SK-N-SH (cell line): ENCODE measurements around the gene CASTOR2.
"Not testable (repeated sequence)": the region's sequence is repeated elsewhere in the genome, so short reads cannot be mapped to it uniquely, and the experiment has no call there.

ENCODE experiments used
- EZH2phosphoT487 ChIP-seq: fragments of 200-600 bp; sonication (generic); IDR thresholded peaks from 2 replicates; pipeline ENCODE4 v1.6.1; 2017; ENCODE audit warnings: low read depth, mixed run types, mild to moderate bottlenecking, antibody characterized with exemption, moderate library complexity, borderline replicate concordance
- JUND ChIP-seq: IDR thresholded peaks from 2 replicates; pipeline ENCODE4 v1.4.0; 2012
- RAD21 ChIP-seq: IDR thresholded peaks from 2 replicates; pipeline ENCODE4 v1.6.1; 2012; ENCODE audit warnings: mild to moderate bottlenecking, low read length
- REST ChIP-seq: IDR thresholded peaks from 2 replicates; pipeline ENCODE4 v1.6.1; 2012; ENCODE audit warnings: mild to moderate bottlenecking, low read depth, low read length, moderate library complexity
- TAF1 ChIP-seq: IDR thresholded peaks from 2 replicates; pipeline ENCODE4 v1.6.1; 2012; ENCODE audit warnings: low read depth, mild to moderate bottlenecking, low read length, moderate library complexity, borderline replicate concordance

GRCh38 chr7:74922321-74922890, 42.1 kb upstream of the CASTOR2 start:
- TF ChIP-seq JUND, RAD21, TAF1, REST, EZH2phosphoT487: not testable (repeated sequence)
